GM12878 (cell line): ENCODE results near the gene AGBL1. TPM values are rescaled to one million over a fixed set of nuclear protein-coding genes. Genes with fewer than 3 reads are reported as not detected.

Source experiments
- ATAC-seq: fragments of 200-7000 bp; cut with Tn5 transposase; 3 replicates; pipeline ENCODE4 v1.9.1; 2020; ENCODE audit warnings: mild to moderate bottlenecking, moderate library complexity
- BruUV-seq: library from RNA; stranded (reverse); fragments of 400-500 nt; replicated peaks from 2 replicates; lab custom pipeline; 2021; lab: Mats Ljungman, UMichigan
- CTCF ChIA-PET: fragments of 300-600 bp; sonication (Branson Sonifier 250); formaldehyde crosslinking; extraction: SDS; loops from one replicate; lab custom pipeline; 2021; ENCODE audit warnings: inconsistent platforms; lab: Yijun Ruan, JAX
- POLR2A ChIA-PET: fragments of 350-600 bp; formaldehyde crosslinking; extraction: SDS; loops from one replicate; lab custom pipeline; 2021; ENCODE audit warnings: inconsistent platforms; lab: Charles Lee
- RAD21 ChIA-PET: fragments of 300-600 bp; sonication (Branson Sonifier 250); formaldehyde crosslinking; loops from one replicate; lab custom pipeline; 2023; ENCODE audit warnings: antibody characterized with exemption; ENCODE audit not compliant: unreplicated experiment; lab: Charles Lee
- SMC1A ChIA-PET: fragments of 300-600 bp; sonication (Branson Sonifier 250); formaldehyde crosslinking; loops from one replicate; lab custom pipeline; 2023; ENCODE audit not compliant: unreplicated experiment, uncharacterized antibody; lab: Charles Lee
- DNase-seq: peaks from one replicate; pipeline ENCODE4 v3.0.0-alpha.2; 2011; ENCODE audit warnings: low read depth, low spot score
- FAIRE-seq: peaks from 3 replicates; lab custom pipeline; 2011; peaks lifted over from hg19 to GRCh38; lab: Jason Lieb, UNC
- H2AFZ ChIP-seq: 2 replicates; pipeline ENCODE4 v1.6.0; 2011; ENCODE audit warnings: low read depth, low read length, control low read depth; ENCODE audit not compliant: control insufficient read depth
- H3K27ac ChIP-seq: 2 replicates; pipeline ENCODE4 v1.5.1; 2011; ENCODE audit warnings: control low read depth; ENCODE audit not compliant: control insufficient read depth, insufficient read depth
- H3K27me3 ChIP-seq, 2 experiments: replicated peaks in 1 of 2; 2 replicates each; pipeline versions ENCODE4 v1.6.0 to v1.6.1; 2011; ENCODE audit warnings: low read length in 1 of 2; ENCODE audit not compliant: control insufficient read depth in 2 of 2, insufficient read depth in 2 of 2
- H3K36me3 ChIP-seq, 2 experiments: 2 replicates each; pipeline ENCODE4 v1.5.1; 2011; ENCODE audit warnings: low read length in 1 of 2; ENCODE audit not compliant: control insufficient read depth in 2 of 2, insufficient read depth in 2 of 2
- H3K4me1 ChIP-seq: 2 replicates; pipeline ENCODE4 v1.6.1; 2011; ENCODE audit warnings: mild to moderate bottlenecking, low read length, moderate library complexity, mixed read lengths; ENCODE audit not compliant: control insufficient read depth, insufficient read depth
- H3K4me2 ChIP-seq: 2 replicates; pipeline ENCODE4 v1.6.0; 2011; ENCODE audit warnings: control low read depth; ENCODE audit not compliant: control insufficient read depth, insufficient read depth
- H3K4me3 ChIP-seq: fragments of 200-600 bp; sonication (generic); 2 replicates; pipeline ENCODE4 v1.5.1; 2016
- H3K79me2 ChIP-seq: 2 replicates; pipeline ENCODE4 v1.6.0; 2011; ENCODE audit warnings: low read length; ENCODE audit not compliant: control insufficient read depth, insufficient read depth
- H3K9ac ChIP-seq: 2 replicates; pipeline ENCODE4 v1.8.0; 2011; ENCODE audit warnings: low read length, control low read depth, mixed read lengths; ENCODE audit not compliant: control insufficient read depth, insufficient read depth
- H3K9me3 ChIP-seq: replicated peaks from 3 replicates; pipeline ENCODE4 v1.5.1; 2011; ENCODE audit warnings: mild to moderate bottlenecking, low read length; ENCODE audit not compliant: control insufficient read depth, insufficient read depth
- H4K20me1 ChIP-seq: 2 replicates; pipeline ENCODE4 v1.6.0; 2011; ENCODE audit not compliant: control insufficient read depth, insufficient read depth
- ATF7 ChIP-seq: fragments of 450-650 bp; IDR thresholded peaks from 2 replicates; pipeline ENCODE4 v1.6.1; 2016; ENCODE audit warnings: low read depth, mild to moderate bottlenecking
- CBFB ChIP-seq: IDR thresholded peaks from 2 replicates; pipeline ENCODE4 v1.6.1; 2016; ENCODE audit warnings: antibody characterized with exemption, low read depth
- CBX5 ChIP-seq: sonication (generic); IDR thresholded peaks from 2 replicates; pipeline ENCODE4 v1.6.1; 2016; ENCODE audit warnings: low read depth, moderate library complexity, mild to moderate bottlenecking, inconsistent platforms
- GATAD2B ChIP-seq: fragments of 450-650 bp; conservative IDR thresholded peaks from 2 replicates; pipeline ENCODE4 v1.6.1; 2017; ENCODE audit warnings: low read depth, mild to moderate bottlenecking, moderate library complexity
- KDM1A ChIP-seq: fragments of 200-600 bp; sonication (generic); IDR thresholded peaks from 2 replicates; pipeline ENCODE4 v1.6.1; 2016; ENCODE audit warnings: borderline replicate concordance
- NKRF ChIP-seq: fragments of 450-650 bp; conservative IDR thresholded peaks from 2 replicates; pipeline ENCODE4 v1.6.1; 2017; ENCODE audit warnings: mild to moderate bottlenecking, moderate library complexity
- NR2C1 ChIP-seq: fragments of 450-650 bp; IDR thresholded peaks from 2 replicates; pipeline ENCODE4 v1.6.1; 2017; ENCODE audit warnings: antibody characterized with exemption, mild to moderate bottlenecking, moderate library complexity
- PML ChIP-seq: IDR thresholded peaks from 2 replicates; pipeline ENCODE4 v1.6.1; 2012; ENCODE audit warnings: low read length, inconsistent platforms
- STAT3 ChIP-seq: IDR thresholded peaks from 2 replicates; pipeline ENCODE4 v1.6.1; 2011; ENCODE audit warnings: low read depth, low read length, improper control_type of control experiment
- WGBS: methylation state at CpG from one replicate; pipeline ENCODE4 v1.1.6; 2016; ENCODE audit warnings: low lambda C conversion rate; ENCODE audit not compliant: insufficient replicate concordance, insufficient coverage; ENCODE audit errors: missing lambda C conversion rate; 5-methylcytosine and 5-hydroxymethylcytosine counted together
- in situ Hi-C: fragments of 300-500 bp; cut with MboI; formaldehyde crosslinking; loops from 9 replicates; pipeline ENCODE4 v1.14.3; 2018; ENCODE audit warnings: mixed read lengths
- intact Hi-C: fragments of 100-400 bp; cut with micrococcal nuclease; formaldehyde crosslinking; loops from one replicate; pipeline ENCODE4 v1.14.2; 2022; ENCODE audit not compliant: unreplicated experiment
- polyA plus RNA-seq, 11 experiments: library from polyadenylated mRNA; depleted of rRNA in 4 of 11; unstranded in 6 of 11; stranded (reverse) in 5 of 11; fragments of >200 nt; fragmentation: Nextera tagmentation in 4 of 11; fragmentation: Illumina TruSeq in 1 of 11; extraction: Ambion mirVana in 4 of 11; extraction: Trizol in 1 of 11; gene quantifications; 1 replicate in 1 of 11; 2 replicates in 10 of 11; pipeline versions ENCODE4 v1.2.1 to v1.2.3, GENCODE V29; 2011 to 2016; ENCODE audit warnings: inconsistent platforms in 2 of 11, missing spikeins in 2 of 11, low read depth in 1 of 11
- total RNA-seq, 4 experiments: library from RNA; depleted of rRNA in 3 of 4; stranded (reverse); fragments of >200 nt in 3 of 4; fragmentation: Illumina TruSeq in 1 of 4; extraction: Trizol in 1 of 4; gene quantifications; 2 replicates each; pipeline versions ENCODE4 v1.2.1 to v1.2.3, GENCODE V29; 2013 to 2021
- TF ChIP-seq, protein P1 (sequence below): fragments of 150-350 bp; IDR thresholded peaks from 2 replicates; pipeline ENCODE4 v1.6.1; 2016; ENCODE audit warnings: low read depth, low read length
- TF ChIP-seq, protein P2 (sequence below): fragments of 450-650 bp; IDR thresholded peaks from 2 replicates; pipeline ENCODE4 v1.6.1; 2017; ENCODE audit warnings: antibody characterized with exemption, mild to moderate bottlenecking, moderate library complexity
- TF ChIP-seq, protein P3 (sequence below): fragments of 450-650 bp; IDR thresholded peaks from 2 replicates; pipeline ENCODE4 v1.6.1; 2017; ENCODE audit warnings: low read depth, mild to moderate bottlenecking, moderate library complexity
- TF ChIP-seq, protein P4 (sequence below): IDR thresholded peaks from 2 replicates; pipeline ENCODE4 v1.6.1; 2012; ENCODE audit warnings: low read depth, low read length, improper control_type of control experiment

Gene AGBL1
- total and polyA plus RNA-seq, 10 of the 15 experiments (the other 5 are each of a cell fraction or from before 2014, with no cell fraction given): not detected

GRCh38 chr15:86382341-86382740 is 302.7 kb downstream of the AGBL1 start (continued):
- TF ChIP-seq NKRF: no peak
- TF ChIP-seq STAT3: no peak
- TF ChIP-seq CBX5: no peak
- no peak for TF ChIP-seq CBFB
- TF ChIP-seq ATF7: no peak

DNA sequence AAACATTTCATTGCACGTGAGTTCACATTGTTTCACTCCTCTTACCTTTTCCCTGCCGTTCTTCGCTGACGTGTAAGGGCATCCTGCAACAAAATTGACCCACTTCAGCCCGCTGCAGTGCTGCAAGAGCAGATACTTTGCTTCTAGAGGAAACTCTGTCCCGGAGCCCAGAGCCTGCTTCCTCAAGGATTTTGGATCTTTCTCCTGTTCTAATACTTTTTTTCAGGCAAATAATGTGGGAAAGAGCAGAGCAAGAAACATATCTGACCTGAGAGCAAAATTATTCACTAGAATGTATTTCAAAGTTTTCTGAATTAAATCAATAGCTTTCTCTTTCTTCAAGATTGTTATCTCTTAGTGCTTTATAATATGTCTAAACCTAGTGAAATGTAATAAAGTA is 303.9 kb downstream of the AGBL1 start:
- in situ Hi-C loops: loop anchor here (25.0 kb wide), 1 partner anchor 104 kb away; no protein-coding TSS in a partner anchor
- ChIA-PET RAD21 (no interaction called here), POLR2A (no interaction called here), SMC1A (no interaction called here), CTCF (no interaction called here)
- no TSS peak for BruUV-seq
- Histone ChIP-seq H3K9me3 (no peaks in the 10 kb centered on the region), H3K27ac (no peak overlapping the region), H3K9ac (no peak overlapping the region), H3K79me2 (no peaks in the 10 kb centered on the region), H4K20me1 (no peaks in the 10 kb centered on the region), H3K36me3 (no peaks in the 10 kb centered on the region), H3K4me3 (no peak overlapping the region), H3K4me1 (no peaks in the 10 kb centered on the region), H2AFZ (no peak overlapping the region), H3K27me3 (no peaks in the 10 kb centered on the region), H3K4me2 (no peak overlapping the region)
- no peak for FAIRE-seq
- ATAC-seq: no peak
- 33% methylated on average over 6 of the region's 6 CpGs for WGBS
- no peak for DNase-seq
- intact Hi-C loops: no loop called here
- TF ChIP-seq PML (no peak), GATAD2B (no peak), NR2C1 (no peak), KDM1A (no peak)
- TF ChIP-seq, protein P1, sequence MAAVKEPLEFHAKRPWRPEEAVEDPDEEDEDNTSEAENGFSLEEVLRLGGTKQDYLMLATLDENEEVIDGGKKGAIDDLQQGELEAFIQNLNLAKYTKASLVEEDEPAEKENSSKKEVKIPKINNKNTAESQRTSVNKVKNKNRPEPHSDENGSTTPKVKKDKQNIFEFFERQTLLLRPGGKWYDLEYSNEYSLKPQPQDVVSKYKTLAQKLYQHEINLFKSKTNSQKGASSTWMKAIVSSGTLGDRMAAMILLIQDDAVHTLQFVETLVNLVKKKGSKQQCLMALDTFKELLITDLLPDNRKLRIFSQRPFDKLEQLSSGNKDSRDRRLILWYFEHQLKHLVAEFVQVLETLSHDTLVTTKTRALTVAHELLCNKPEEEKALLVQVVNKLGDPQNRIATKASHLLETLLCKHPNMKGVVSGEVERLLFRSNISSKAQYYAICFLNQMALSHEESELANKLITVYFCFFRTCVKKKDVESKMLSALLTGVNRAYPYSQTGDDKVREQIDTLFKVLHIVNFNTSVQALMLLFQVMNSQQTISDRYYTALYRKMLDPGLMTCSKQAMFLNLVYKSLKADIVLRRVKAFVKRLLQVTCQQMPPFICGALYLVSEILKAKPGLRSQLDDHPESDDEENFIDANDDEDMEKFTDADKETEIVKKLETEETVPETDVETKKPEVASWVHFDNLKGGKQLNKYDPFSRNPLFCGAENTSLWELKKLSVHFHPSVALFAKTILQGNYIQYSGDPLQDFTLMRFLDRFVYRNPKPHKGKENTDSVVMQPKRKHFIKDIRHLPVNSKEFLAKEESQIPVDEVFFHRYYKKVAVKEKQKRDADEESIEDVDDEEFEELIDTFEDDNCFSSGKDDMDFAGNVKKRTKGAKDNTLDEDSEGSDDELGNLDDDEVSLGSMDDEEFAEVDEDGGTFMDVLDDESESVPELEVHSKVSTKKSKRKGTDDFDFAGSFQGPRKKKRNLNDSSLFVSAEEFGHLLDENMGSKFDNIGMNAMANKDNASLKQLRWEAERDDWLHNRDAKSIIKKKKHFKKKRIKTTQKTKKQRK: no peak
- TF ChIP-seq, protein P2, sequence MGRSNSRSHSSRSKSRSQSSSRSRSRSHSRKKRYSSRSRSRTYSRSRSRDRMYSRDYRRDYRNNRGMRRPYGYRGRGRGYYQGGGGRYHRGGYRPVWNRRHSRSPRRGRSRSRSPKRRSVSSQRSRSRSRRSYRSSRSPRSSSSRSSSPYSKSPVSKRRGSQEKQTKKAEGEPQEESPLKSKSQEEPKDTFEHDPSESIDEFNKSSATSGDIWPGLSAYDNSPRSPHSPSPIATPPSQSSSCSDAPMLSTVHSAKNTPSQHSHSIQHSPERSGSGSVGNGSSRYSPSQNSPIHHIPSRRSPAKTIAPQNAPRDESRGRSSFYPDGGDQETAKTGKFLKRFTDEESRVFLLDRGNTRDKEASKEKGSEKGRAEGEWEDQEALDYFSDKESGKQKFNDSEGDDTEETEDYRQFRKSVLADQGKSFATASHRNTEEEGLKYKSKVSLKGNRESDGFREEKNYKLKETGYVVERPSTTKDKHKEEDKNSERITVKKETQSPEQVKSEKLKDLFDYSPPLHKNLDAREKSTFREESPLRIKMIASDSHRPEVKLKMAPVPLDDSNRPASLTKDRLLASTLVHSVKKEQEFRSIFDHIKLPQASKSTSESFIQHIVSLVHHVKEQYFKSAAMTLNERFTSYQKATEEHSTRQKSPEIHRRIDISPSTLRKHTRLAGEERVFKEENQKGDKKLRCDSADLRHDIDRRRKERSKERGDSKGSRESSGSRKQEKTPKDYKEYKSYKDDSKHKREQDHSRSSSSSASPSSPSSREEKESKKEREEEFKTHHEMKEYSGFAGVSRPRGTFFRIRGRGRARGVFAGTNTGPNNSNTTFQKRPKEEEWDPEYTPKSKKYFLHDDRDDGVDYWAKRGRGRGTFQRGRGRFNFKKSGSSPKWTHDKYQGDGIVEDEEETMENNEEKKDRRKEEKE: no peak
- TF ChIP-seq, protein P3, sequence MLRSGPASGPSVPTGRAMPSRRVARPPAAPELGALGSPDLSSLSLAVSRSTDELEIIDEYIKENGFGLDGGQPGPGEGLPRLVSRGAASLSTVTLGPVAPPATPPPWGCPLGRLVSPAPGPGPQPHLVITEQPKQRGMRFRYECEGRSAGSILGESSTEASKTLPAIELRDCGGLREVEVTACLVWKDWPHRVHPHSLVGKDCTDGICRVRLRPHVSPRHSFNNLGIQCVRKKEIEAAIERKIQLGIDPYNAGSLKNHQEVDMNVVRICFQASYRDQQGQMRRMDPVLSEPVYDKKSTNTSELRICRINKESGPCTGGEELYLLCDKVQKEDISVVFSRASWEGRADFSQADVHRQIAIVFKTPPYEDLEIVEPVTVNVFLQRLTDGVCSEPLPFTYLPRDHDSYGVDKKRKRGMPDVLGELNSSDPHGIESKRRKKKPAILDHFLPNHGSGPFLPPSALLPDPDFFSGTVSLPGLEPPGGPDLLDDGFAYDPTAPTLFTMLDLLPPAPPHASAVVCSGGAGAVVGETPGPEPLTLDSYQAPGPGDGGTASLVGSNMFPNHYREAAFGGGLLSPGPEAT: no peak
- TF ChIP-seq, protein P4, sequence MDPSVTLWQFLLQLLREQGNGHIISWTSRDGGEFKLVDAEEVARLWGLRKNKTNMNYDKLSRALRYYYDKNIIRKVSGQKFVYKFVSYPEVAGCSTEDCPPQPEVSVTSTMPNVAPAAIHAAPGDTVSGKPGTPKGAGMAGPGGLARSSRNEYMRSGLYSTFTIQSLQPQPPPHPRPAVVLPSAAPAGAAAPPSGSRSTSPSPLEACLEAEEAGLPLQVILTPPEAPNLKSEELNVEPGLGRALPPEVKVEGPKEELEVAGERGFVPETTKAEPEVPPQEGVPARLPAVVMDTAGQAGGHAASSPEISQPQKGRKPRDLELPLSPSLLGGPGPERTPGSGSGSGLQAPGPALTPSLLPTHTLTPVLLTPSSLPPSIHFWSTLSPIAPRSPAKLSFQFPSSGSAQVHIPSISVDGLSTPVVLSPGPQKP: no peak
